ENCODE data around the gene AP1G1.

AP1G1 gene

GRCh38 chr16:71807905-71808592, 585 bp downstream of the AP1G1 start (continued):
- TF ChIP-seq ZSCAN18 (tag by site-specific recombination; IDR thresholded peaks at IDR 0.05): no peak
- TF ChIP-seq ZBTB44 (tag by site-specific recombination; IDR thresholded peaks at IDR 0.05): no peak
- TF ChIP-seq ZBTB10 (tag by site-specific recombination; IDR thresholded peaks at IDR 0.05): no peak
- TF ChIP-seq ZNF785 (tag by site-specific recombination; IDR thresholded peaks at IDR 0.05): no peak
- no peak for TF ChIP-seq ZNF830 (tag by site-specific recombination; IDR thresholded peaks at IDR 0.05; ENCODE audit: low read depth)
- no peak for TF ChIP-seq SCRT2 (tag by site-specific recombination; IDR thresholded peaks at IDR 0.05)
- no peak for TF ChIP-seq ZFP3 (tag by site-specific recombination; IDR thresholded peaks at IDR 0.05; ENCODE audit: low read depth)
- peak; percentile 89 for TF ChIP-seq ZNF335 (tag by site-specific recombination; conservative IDR thresholded peaks at IDR 0.05)
- 0 out of 2 replicates have a peak, but pooled peaks have one; percentile 5 for TF ChIP-seq ZNF660 (tag by site-specific recombination; IDR thresholded peaks at IDR 0.05)
- TF ChIP-seq SP3 (tag by site-specific recombination; IDR thresholded peaks at IDR 0.05): no peak
- no peak for TF ChIP-seq GLIS1 (tag by site-specific recombination; IDR thresholded peaks at IDR 0.05)
- TF ChIP-seq ZNF544 (tag by site-specific recombination; IDR thresholded peaks at IDR 0.05): no peak
- TF ChIP-seq ZNF555 (tag by site-specific recombination; conservative IDR thresholded peaks at IDR 0.05): no peak
- no peak for TF ChIP-seq ZNF274 (IDR thresholded peaks at IDR 0.05; ENCODE audit: low read length)
- no peak for TF ChIP-seq ZNF274 (tag by site-specific recombination; IDR thresholded peaks at IDR 0.05; ENCODE audit: borderline replicate concordance)
- TF ChIP-seq ZNF548 (tag by site-specific recombination; IDR thresholded peaks at IDR 0.05): no peak
- peak; percentile 16 for TF ChIP-seq ZNF692 (tag by site-specific recombination; IDR thresholded peaks at IDR 0.05)
- no peak for TF ChIP-seq ZNF362 (tag by site-specific recombination; IDR thresholded peaks at IDR 0.05)
- TF ChIP-seq ZNF449 (tag by site-specific recombination; IDR thresholded peaks at IDR 0.05): no peak
- no peak for TF ChIP-seq ZNF157 (tag by site-specific recombination; IDR thresholded peaks at IDR 0.05)
- TF ChIP-seq PRDM10 (tag by site-specific recombination; IDR thresholded peaks at IDR 0.05): no peak
- TF ChIP-seq ZNF114 (tag by site-specific recombination; IDR thresholded peaks at IDR 0.05): no peak
- TF ChIP-seq ZNF623 (tag by site-specific recombination; IDR thresholded peaks at IDR 0.05): no peak
- TF ChIP-seq ZNF580 (tag by site-specific recombination; IDR thresholded peaks at IDR 0.05): no peak

All from HEK293 (cell line).